MM.1S (cell line): ENCODE results near the gene ZMYND15.

ENCODE experiments used
- CTCF ChIP-seq: fragments of 300-600 bp; sonication (generic); IDR thresholded peaks from 2 replicates; pipeline ENCODE4 v1.5.1; 2016; ENCODE audit warnings: antibody characterized with exemption, low read length, mixed read lengths
- EZH2 ChIP-seq: fragments of 300-600 bp; sonication (generic); optimal IDR thresholded peaks from 2 replicates; pipeline ENCODE3; 2017; ENCODE audit warnings: low read depth, mild to moderate bottlenecking, antibody characterized with exemption, low read length, mixed read lengths

DNA sequence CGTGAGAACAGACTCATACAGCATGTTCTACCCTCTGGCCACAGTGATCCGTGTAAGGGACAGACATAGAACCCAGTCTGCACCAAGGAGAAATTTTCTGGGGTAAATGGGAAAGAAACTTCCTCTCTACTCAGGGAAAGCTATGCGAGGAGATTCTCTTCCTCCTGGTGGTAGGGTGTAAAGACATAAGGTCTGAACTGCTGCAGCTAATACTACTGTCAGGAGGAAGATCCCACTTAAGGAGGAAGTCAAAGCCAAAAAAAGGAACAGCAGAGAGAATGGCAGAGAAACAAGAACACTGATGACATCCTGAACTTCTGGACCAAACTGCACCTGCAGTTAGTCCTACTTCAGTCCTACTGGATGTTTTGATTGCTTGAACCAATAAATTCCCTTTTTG is 25.0 kb downstream of the ZMYND15 start:
- TF ChIP-seq EZH2 (no peak), CTCF (no peak)
